Stimulated activated CD4-positive, alpha-beta T cell treated with anti-CD3 and anti-CD28 coated beads, Interleukin-4, amount 100 ng/mL, for 48 hours (primary cell): ENCODE results near the gene KRTAP10-6.
"Not testable (repeated sequence)": the region's sequence is repeated elsewhere in the genome, so short reads cannot be mapped to it uniquely, and the experiment has no call there.

ENCODE experiments used
- DNase-seq, 2 donors: peaks; one replicate each; pipeline ENCODE4 v3.0.0-alpha.2; 2020; ENCODE audit warnings: low read depth in 2 of 2

Gene KRTAP10-6

DNA sequence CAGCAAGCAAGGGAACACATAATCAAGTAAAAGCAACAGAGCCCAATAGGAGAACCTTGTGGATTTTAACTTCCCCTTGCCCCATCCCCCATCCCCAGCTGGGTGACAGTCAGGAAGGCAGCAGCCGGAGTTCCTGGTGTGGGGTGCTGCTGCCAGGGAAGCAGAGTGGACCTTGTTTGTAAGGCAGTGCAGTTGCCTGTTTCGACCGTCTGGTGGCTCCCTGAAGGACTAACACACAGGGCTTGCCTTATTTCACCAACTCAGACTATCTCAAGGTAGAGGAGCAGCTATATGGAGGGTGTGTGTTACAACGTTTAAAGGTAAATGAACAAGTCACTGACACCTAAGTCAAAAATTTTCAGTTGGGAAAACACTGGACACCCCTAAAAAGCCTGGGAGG lies 26.2 kb upstream of the KRTAP10-6 start:
- DNase-seq = no peak

DNA sequence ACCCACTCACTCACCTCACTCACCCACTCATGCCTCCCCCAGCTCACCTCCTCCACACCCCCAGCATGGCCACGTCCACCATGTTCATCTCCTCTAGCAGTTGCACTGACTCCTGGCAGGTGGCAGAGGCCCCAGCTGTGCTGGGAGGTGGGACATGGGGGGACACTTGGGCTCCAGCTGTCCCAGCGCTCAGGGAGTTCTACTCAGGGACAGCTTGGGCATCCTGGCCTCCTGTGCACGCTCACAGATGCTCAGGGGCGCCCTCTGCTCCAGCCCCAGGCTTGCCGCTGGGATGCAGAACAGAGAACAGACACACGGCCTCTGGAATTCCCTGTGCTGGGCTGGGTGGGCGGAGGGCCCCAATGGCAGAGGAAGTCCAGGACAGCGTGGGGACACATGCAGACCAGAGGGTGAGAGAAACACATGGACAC lies 24.8 kb upstream of the KRTAP10-6 start:
- DNase-seq = no peak

DNA sequence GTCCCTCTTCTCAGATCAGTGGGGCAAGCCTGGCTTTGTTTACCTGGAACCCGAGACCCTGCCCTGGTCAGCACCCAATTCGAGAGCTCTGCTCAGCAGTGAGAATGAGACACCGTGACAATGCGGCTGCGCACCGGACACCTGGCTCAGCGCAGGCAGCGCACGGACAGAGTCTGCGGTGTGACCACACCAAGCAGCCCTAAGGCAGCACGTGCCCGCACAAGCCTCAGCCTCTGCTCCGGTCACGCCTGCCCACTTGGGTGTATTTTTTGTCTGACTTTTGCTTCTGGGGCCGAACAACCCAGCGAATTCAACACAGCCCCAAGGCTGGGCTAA lies 24.3 kb upstream of the KRTAP10-6 start:
- no peak for DNase-seq

DNA sequence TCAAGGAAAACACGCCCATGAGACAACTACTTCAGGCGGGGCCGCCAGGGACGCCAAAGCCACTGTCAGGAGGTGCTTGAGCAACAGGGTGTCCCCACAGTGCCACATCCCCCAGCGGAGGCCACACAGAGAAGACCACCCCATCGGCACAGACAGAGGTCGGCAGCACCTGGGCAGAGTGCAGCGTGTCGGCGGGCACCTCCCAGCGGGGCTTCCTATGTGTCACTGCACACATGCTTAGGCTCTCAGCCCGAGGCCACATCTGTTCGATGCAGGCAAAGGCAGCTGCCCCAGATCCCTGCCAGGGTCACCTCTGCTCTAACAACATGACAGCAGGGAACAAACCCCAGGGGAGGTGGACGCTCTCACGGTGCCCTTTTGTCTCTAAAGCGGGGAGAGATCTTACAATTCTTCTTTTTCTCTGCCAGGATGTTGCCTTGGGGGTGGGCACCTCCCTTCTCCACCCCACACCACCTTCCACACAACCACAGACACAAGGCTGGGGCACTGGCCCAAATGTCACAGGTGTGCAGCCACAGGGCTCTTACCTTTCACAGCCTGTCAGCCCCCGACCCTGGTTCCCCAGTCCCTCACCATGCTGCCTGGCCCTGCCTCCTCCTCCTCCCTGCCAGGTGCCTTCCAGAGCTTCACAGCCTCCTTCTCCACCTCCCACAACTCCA lies 23.7 kb upstream of the KRTAP10-6 start:
- DNase-seq = no peak

DNA sequence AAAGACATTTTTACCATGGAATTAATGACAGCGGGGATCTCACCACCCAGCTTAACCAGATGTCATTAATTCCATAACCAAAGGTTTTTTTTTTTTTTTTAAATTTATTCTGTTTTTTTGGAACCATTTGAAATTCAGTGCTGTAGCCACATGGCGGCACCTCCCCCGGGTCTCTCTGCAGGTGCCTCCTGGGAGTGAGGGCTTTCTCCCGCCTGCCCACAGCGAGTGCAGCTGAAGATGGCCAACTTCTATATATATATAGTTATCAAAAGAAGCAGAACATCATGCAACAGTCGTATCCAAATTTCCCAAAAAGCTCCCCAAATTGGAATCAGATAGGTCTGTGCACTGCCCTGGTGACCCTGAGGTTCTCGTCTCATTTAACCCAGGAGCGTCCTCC lies 23.2 kb upstream of the KRTAP10-6 start:
- DNase-seq = no peak

DNA sequence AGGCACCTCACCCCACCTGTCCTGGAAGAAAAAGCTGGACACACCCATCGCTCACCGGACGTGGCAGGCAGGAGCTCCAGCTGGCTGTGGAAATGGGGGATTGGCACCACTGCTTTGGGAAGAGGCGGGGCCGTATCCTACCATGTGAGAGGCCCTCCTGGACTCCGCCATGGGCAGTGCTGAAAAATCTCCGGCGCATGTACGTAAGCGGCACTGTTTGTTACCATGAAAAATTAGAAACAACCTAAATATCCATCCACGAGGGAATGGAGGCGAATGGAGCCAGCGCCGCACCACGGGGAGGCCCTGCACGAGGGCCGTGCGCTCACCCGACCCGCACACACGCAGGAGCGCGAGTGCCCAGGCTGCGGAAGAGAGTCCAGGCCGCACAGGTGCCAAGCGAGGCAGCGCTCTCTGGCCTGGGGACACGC lies 22.7 kb upstream of the KRTAP10-6 start:
- DNase-seq = no peak

DNA sequence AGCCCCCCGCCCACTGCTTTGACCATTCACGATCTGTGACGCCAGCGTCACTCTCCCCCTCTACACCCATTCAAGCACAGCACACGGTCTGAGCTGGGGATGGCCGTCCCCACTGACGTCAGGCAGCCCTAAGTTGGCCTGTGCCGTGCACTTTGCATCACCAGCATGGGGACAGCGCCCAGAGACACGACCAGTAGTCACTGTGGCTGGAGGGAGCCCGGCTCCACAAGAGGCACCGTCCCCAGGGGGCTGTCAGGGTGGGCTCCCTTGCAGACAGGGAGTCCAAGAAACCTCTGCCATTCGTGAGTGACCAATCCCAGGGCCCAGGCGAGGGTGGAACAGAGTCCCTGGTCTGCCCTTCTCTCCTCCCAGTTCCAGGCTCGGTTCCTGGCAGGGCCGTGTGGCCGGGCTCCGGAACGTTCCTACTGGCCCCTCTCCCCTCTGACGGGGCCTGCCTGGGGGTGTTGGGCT lies 21.9 kb upstream of the KRTAP10-6 start:
- DNase-seq = no peak

DNA sequence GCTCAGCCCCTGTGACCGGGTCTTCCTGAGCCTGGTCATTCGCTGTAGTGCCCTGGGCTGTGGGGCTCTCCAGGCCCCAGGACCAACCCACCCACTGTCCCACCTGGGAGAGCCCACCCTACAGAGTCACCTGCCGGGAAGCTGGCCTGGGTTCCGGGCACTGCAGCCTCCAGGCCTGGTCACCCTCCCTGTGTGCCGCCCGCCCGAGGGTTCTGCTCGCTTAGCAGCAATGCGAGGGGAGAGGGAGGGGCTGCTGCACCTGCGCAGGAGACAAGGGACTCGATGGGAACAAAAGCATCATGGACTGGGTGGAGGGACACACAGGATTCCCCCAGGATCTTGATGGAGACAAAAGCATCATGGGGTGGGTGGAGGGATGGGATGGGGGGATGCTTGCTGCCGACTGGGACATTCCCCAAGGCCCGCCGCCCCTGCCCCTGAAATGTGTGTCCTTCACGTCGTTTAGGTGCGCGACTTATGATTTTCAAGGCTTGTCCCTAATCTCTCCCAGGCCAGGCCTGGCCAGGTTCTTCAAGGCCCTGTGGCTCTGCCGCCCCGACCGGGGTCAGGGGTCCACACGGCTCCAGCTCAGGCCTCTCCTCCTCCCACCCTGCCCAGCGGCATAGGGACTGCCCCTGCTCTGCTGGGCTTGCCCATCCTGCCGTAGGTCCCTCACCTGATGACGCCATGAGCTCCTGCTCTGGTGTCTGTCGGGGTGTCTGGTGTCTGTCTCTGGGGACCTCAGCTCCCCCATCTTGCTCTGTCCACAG lies 21.3 kb upstream of the KRTAP10-6 start:
- no peak for DNase-seq

DNA sequence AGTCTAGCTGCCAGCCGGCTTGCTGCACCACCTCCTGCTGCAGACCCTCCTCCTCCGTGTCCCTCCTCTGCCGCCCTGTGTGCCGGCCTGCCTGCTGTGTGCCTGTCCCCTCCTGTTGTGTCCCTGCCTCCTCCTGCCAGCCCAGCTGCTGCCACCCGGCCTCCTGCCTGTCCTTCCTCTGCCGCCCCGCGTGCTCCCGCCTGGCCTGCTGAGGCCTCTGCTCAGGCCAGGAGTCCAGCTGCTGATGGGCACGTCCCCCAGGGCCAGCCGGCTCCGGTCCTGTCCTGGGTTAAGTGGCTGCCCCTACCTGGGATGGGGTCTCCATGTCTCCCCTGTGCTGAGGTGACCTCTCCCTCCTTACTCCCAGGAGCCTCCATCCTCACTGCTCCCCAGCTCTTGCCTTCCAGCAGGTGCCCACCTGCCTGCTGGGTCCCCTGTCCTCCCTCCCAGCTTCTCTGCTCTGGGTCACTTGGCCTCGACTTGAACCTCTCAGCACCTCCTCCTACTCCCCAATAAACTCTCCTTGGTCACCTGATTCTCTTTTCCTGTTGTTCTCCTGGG lies 20.4 kb upstream of the KRTAP10-6 start:
- DNase-seq = no peak

DNA sequence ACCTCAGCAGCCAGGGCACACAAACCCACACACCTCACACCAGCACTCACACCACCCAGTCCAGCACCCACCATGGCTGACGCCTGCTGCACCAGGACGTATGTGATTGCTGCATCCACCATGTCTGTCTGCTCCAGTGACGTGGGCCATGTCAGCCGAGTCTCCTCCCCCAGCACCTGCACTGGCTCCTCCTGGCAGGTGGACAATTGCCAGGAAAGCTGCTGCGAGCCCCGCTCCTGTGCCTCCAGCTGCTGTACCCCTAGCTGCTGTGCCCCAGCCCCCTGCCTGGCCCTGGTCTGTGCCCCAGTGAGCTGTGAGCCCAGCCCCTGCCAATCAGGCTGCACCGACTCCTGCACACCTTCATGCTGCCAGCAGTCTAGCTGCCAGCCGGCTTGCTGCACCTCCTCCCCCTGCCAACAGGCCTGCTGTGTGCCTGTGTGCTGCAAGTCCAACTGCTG lies 19.8 kb upstream of the KRTAP10-6 start, which contains the start of gene KRTAP10-8:
Gene KRTAP10-8 (plus strand): TSS at position 51 of the 458 bp plus-strand sequence. CDS start 22 bp downstream, at position 73.
- no peak for DNase-seq

DNA sequence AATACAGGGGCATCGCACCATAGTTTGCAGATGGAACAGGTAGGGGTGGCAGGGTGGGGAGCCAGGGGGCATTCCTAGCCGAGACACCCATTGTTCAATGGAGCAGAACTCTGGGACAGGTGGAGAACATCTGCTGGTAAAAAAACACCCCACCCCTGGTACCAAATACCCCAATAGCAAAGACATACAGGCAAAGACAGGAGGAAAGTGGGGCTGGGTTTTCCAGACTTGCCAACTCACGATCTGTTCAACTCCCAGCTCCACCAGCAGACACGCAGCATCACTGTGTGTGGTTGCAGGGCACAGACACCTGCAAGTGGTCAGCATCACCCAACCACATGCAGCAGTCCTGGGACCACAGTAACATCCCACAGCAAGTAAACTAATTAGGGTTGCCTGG lies 19.2 kb upstream of the KRTAP10-6 start:
- DNase-seq = no peak

DNA sequence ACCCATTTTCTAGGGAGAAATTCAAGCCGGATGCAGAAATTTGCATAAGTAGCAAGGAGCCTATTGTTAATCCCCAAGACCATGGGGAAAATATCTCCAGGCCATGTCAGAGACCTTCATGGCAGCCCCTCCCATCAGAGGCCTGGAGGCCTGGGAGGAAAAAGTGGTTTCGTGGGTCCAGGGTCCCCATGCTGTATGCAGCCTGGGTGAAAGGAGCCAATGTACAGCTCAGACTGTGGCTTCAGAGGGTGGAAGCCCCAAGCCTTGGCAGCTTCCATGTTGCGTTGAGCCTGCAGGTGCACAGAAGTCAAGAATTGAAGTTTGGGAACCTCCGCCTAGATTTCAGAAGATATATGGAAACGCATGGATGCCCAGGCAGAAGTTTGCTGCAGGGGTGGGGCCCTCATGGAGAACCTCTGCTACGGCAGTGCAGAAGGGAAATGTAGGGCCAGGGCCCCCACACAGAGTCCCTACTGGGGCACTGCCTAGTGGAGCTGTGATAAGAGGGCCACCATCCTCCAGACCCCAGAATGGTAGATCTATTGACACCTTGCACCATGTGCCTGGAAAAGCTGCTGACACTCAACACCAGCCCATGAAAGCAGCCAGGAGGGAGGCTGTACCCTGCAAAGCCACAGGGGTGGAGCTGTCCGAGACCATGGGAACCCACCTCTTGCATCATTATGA lies 18.0 kb upstream of the KRTAP10-6 start:
- DNase-seq = not testable (repeated sequence)

DNA sequence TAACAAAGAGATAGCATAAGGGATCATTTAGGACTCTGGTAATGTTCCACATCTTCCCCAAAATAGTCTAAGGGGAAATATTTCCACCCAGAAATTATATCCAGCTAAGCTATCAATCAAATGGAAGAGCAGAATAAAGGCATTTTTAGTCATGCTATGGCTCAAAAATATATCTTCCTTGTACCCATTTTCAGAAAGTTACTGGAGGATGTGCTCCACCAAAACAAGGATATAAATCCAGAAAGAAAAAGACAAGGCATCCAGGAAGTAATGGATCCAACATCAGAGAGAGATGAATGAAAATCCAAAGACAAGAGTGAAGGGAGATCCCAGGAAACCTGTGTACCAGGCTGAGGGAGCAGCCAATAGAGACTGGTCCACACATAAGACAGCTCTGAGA lies 16.9 kb upstream of the KRTAP10-6 start:
- DNase-seq = no peak

DNA sequence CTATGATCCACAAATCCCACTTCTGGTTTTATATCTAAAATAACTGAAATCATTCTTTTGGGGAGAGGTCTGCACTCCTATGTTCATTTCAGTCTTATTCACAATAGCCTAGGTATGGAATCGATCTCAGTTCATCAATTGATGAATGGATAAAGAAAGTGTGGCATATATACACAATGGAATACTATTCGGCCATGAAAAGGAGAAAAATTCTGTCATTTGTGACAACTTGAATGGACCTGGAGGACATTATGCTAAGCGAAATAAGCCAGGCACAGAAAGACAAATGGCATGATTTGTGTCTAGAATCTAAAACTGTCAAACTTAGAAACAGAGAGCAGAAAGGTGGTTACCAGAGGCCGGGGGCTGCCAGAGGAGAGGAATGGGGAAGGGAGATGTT lies 14.2 kb upstream of the KRTAP10-6 start:
- DNase-seq = no peak

DNA sequence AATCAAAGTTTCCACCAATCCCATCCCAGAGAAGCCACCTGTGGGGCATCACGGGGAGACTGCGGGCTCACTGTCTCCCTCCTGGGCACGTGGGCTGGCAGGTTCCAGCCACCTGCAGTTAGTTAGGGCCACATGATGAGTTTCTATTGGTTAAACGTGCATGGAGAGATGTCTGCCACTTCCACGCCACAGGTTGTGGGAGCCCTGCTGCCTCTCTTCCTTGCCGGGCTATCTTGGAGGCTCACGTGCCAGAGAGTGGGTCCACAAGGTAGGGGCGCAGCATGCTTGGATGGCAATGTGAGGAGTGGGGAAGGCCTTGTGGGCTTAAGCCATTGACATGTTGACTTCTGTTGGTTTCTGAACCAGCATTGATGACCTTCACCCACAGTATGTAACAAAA lies 11.6 kb upstream of the KRTAP10-6 start:
- no peak for DNase-seq

DNA sequence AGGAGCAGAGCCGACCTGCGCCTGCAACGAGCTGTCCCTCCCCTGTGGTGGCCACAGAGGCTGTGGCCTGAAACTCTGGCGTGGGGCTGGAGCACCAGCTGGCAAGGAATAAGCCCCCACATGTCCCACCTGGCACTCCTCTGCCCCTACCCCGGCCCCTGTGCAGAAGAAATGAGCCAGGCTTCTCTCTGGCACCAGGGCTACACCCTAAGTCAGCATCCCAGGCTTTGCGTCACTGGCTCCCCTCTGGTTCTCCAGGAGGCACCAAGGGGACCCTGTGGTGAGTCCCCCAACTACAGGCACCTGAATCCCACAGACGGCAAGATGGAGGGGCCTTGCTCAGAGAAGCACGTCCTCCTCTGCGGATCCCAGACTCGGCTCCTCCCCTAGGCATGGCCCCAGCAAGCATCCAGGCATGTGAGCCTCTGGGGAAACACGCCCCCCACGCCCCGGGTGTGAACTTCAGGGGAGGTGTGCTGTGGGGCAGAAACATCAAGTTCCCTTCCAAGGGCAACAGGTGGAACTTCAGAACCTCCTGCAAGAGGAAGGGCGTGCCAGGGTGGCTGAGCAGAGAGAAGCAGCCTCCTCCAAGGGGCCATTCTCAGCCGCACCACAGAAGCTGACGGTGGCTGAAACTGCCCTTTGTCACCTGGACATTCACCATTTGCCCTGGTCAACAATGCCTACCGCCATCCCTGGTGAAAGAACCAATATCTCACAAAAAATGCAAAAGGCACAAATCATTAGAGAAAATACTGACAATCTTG lies 11.0 kb upstream of the KRTAP10-6 start:
- DNase-seq = no peak

DNA sequence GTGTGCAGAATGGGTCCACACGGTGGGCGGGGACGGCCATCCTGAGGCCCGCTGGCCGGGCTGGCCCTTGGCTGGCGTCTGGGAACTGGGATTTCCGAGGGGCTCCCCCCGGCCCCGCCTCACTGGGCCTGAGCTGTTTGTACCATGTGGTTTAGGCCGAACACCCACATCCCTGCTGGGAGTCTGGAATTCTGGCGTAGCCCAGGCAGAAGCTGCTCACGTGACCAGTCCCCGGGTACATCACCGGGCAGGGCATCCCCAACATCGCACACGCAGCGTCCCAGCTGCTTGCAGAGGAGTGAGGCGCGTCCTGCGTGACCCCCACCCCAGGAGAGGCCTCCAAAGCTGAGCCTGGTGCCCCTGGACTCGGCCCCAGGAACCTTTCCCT lies 10.2 kb upstream of the KRTAP10-6 start:
- no peak for DNase-seq

DNA sequence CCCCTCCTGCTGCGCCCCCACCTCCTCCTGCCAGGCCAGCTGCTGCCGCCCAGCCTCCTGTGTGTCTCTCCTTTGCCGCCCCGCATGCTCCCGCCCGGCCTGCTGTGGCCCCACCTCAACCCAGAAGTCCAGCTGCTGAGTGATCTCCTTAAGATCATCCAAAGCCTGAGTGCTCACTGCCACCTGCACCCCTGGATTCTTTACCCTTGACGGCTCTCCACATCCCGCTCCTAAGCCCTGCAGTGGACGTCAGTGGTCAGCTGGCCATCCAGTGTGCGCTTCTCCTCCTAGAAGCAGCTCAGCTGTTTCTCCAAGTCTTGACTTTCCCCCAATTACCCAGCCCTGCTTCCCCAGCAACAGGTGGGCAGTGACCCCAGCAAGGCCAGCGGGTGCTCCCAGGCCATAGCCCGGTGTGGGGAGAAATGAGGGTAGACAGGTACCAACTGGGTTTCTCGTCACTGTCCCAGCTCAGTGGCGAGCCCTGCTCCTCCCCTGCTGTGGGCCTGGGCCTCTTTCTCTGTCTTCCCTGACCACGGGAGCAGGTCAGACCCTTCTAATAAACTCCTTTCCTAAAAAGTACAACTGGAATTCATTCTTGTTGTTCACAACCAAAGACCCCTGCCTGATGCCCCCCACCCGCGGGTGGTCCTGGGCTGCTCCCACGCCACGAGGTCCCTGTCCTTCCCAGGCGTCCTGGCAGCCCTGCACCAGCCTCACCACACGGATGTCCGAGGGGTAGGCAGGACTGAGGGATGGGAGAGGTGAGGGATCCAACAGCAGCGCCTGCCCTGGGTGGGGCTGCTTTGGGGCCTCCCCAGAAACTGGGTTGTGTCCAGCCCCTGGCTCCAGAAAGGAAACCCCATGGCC lies 9.5 kb upstream of the KRTAP10-6 start:
- no peak for DNase-seq

DNA sequence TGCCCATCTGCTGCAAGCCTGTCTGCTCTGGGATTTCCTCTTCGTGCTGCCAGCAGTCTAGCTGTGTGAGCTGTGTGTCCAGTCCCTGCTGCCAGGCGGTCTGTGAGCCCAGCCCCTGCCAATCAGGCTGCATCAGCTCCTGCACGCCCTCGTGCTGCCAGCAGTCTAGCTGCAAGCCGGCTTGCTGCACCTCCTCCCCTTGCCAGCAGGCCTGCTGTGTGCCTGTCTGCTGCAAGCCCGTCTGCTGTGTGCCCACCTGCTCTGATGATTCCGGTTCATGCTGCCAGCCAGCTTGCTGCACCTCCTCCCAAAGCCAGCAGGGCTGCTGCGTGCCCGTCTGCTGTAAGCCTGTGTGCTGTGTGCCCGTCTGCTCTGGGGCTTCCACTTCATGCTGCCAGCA lies 8.8 kb upstream of the KRTAP10-6 start:
- DNase-seq = not testable (repeated sequence)
